GM18526 (cell line): Measurements from ENCODE around the gene CA12.

ENCODE experiments used
- POLR2A ChIP-seq: IDR thresholded peaks from 3 replicates; pipeline ENCODE4 v1.6.1; 2011; ENCODE audit not compliant: insufficient read length; ENCODE audit errors: extremely low read depth

The CA12 gene

DNA sequence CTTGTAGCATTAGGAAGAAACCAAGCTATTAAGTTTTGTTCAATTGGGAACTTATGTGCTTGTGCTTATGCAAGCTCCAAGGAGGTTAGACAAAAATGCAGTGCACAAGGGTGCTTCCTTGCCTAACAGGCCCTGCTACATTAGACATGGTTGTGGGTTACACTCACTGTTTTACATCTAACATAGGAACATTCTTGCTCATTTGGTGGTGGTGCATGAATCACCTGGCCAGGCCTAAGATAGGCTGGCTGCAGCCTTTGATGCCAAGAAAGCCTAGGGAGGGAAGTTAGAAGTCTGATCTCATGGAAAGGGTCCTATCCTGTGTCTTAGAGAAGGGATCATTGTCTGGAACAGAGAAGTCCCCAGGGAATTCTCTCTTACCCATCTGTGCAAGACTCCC is 43.5 kb downstream of the CA12 start:
- no peak for TF ChIP-seq POLR2A

DNA sequence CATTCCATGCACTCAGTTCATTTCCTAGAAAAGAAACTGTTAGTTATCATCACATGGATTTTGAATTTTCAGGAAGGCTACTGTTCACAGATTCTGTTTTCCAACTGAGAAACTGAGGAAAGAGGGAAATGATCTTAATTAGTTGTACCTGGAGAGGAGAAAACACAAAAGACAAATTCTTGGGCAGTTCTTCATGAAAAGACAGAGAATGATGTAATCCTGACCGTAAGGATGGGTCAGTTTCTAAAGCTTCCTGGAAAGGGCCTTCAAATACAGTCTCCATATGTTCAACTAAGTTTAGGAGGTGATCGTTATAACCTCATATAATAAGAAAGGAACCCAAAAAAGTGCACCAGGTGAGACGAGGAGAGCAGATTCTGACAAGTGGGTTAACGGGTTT is 44.6 kb downstream of the CA12 start:
- TF ChIP-seq POLR2A, result no peak

DNA sequence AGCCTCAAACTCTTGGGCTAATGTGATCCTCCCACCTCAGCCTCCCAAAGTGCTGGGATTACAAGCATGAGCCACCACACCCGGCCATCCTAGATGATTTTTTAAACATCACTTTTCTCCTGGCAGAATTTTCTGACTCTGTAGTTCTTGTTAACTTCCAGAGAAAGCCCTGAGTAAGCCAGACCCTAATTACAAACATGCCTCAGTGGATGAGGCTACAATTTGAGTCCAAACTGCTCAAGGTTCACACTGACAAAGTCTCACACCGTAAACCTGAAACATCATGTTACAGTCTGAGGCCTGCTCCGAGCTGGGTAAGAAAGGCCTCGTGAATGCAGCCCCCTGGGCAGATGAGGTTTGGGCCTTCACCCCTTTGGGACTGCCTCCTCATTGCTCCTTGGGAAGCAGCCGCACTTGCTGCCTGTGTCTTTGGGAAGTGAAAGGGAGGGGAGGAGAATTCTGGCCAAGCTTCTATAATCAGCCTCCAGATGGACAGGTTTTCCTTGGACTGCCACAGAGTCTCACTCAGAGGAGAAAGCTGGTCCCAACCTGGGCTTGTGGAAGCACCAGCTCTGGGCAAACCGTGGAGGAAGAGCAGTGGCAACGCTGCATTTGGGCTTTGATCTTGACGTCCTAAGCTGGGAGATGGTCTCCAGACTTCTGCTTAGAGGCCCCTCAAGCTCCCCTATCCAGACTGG is 46.0 kb downstream of the CA12 start:
- TF ChIP-seq POLR2A, result no peak

DNA sequence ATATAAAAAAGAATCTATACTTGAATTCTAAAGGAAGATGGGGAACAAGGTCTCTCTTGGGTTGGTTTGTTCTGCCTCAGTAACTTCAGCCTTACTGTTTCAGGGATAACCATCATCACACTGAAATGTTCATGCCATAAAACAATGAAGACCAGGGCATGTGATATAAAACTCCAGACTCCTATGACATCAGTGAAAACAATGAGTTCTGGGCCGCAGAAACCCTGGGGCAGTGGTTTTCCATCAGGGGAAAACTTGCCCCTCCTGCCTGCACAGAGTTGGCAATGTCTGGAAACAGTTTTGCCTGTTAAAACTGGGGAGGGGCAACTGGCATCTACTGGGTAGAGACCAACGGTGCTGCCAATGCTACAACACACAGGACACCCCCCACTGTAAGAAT is 46.8 kb downstream of the CA12 start:
- TF ChIP-seq POLR2A, result no peak

DNA sequence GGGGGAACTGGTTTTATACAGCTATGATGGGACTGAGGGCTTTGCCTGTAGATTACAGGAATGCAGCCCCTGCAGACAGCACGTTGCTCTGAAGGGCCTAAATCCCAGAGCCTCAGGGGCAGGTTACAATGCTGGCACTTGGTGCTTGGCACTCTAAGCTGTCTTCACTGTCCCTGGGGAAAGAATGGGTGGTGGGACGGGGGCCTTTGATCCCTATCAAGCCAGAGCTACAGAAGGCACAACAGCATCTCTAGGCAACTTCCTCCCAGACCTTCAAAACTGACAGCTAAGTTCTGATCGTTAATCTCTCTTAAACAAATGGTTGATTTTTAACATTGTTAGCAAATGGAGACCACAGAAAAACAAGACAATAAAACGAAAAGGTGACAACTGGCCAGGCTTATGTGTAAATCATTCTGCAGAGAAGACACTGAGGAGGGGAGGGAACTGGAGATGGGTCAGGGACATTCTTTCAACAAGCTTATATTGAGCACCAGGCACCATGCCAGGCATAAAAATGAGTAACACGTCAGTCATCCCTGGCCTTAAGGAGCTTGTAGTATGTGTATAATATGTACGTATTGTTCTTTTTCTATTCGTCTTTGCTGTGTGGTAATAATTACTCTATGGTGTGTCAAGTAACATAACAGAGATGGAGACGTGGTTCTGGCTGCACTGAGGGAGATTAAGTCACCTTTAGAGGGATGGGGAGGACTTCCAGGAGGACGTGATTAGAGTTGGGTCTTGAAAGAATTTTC is 49.1 kb downstream of the CA12 start:
- no peak for TF ChIP-seq POLR2A

DNA sequence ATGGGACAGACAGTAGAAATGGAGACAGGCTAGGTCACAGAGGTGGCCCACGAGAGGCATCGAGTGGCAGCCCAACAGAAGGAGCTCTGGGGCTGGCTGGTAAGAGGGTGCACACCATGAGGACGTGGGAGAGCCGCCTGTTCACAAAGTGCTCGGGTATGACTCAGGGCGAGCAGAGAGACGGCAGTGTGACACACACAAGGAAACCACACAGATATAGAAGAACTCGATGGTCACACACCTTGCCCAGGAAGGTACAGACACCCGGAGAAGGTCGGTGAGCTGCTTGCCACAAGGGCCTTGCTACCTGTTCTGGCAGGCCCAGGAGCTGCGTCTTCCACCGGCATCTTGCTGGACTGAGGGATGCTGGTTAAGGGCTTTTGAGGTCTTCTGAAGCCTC is 50.2 kb downstream of the CA12 start:
- no peak for TF ChIP-seq POLR2A

DNA sequence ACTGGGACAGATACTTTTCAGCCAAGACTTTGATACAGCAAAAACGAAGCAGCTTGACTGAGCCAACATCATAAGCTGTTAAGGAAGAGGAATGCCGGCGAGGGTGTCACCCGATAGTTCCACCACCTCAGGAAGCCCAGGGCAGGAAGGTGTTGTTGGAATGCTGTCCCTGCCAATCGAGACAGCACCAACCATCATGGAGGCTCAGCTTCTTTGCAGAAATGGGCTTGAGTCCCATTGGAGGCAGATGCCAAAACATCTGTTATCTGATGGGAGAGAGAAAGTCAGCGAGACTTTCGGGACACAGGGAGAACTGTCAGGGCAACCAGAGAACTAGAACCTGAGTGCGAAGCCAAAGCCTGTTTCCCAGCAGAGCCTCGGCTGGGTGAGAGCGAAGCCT is 50.7 kb downstream of the CA12 start:
- no peak for TF ChIP-seq POLR2A

DNA sequence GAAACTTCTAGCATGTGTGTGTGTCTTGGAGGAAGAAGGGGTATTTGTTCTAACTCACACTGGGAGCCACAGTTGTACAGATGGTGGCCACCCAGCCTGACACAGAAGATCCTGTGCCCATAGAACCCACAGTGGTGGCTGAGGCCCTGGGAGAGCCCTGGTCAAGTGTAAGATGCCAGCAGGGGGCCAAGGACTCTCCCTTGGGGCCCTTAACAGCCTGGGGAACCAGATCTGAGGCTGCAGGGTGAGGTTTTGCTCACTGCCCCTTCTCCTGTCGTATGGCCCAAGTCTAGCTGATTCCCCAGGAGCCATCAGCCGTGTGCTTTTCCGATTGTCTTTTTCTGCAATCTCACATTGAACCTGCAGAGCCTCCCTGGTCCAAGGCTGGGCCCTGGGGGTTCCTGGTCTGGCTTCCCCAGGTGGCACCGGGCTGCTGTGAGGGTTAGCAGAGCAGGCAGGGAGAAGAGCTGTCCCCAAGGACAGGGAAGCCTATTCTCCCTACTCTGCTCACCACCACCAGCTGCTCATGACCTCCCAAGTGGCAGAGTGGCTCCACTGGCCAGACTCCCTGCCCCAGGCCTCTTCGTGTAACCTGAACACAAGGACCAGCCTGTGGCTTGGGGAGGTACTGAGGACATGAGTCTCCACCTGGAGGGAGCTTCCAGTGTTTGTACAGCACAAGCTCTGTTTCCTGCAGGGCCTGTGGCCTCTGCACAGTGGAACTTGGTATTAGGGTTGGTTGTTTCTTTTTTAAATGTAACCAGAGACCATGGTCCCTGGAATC is 51.9 kb downstream of the CA12 start:
- no peak for TF ChIP-seq POLR2A

DNA sequence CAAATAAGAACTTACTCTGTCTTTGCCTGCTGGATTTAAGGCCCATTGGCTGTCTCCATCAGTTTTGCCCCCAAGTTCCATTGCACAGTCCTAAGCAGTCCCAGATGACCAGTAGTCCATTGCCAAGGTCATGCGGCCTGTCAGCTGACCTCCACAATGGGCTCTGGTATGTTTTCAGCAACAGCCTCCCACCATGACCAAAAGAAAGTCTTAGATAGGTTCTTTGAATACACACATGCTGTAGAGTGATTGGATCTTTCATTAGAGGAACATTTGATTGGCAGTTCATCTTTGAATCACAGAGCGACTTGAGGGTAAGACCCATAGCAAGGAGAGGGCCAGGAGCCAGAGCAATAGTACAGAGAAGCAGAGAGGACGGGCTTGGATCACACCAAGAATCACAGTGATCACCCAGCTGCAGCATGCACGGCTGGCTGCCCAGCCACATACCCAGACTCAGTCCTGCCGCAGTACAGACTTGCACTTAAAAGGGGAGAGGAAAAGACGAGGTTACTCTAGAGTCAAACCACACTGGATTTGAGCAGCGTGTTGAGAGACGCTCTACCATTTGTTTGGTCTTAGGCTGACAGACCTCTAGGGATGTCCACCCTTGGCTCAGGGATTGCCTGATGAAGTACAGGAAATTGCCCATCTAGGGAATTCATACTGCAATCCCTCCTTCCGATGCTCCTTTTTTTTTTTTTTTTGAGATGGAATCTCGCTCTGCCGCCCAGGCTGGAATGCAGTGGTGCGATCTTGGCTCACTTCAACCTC is 53.8 kb downstream of the CA12 start:
- TF ChIP-seq POLR2A, result no peak

DNA sequence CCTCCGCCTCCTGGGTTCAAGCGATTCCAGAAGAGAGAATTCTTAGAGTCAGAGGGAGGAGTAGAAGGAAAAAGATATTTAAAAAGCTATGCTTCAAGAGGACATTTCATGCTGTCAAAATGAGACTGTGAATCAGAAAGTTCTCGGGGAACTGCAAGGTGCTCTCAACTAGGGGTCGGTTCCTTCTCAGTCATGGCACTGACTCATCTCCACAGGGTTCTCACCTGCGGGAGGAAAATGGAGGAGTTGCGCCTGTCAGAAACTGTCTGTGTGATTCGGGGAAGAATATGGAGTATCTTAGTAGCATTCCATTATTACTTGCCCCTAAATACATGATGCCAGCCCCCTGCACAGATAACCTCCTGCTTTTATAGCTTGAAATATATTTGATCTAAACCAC is 56.9 kb downstream of the CA12 start:
- no peak for TF ChIP-seq POLR2A

DNA sequence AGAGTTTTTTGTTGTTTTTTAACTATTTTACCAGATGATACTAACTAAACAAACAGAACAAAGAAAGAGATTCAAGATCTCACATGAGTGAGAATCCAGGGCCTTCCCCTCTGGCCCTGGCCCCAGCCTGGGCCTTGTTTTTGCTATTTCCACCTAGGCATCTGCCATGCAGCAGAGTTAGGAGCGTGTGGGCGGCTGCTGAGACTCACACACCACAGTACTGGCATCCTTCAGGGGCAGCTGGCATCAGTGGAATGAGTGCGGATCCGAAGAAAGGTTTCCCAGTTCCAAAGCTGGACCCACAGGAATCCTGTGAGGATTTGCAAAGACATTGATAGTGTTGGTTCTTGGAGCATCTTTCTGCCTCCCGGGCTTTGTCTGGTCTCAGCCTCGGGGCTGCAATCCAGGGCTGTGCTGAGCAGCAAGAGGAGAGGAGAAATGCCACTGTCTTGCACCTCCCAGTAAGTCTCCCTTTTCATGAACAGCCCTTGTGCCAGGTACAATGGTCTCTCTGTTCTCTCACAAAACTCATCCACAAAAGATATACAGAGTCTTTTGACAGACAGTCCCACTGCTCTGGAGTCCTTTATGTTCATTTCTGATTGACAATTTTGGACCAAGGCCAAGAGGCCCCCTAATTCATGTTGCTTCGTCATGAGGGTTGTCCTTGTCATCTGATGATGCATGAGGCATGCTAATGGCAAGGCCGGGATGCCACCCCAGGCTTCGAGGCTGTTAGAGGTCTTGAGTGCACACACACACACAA is 57.7 kb downstream of the CA12 start:
- TF ChIP-seq POLR2A, result no peak

DNA sequence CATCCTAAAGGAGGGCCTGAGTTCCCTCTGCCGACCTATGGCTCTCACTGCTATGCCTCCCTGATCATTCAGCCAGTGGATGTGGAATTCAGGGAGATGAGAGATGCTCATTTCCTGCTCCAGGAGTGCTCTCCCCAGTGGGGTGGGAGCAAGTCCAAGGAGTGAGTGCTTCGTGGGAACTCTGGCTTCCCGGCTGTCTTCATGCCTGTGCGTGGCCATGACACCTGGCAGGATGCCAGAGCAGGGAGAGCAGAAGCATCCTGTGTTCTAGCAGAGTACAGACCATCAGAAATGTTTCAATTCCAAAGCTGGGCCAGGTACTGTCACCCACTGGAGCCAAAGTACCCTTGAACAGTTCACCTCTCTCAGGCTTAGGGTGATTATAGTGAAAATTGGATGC is 59.1 kb downstream of the CA12 start:
- no peak for TF ChIP-seq POLR2A

DNA sequence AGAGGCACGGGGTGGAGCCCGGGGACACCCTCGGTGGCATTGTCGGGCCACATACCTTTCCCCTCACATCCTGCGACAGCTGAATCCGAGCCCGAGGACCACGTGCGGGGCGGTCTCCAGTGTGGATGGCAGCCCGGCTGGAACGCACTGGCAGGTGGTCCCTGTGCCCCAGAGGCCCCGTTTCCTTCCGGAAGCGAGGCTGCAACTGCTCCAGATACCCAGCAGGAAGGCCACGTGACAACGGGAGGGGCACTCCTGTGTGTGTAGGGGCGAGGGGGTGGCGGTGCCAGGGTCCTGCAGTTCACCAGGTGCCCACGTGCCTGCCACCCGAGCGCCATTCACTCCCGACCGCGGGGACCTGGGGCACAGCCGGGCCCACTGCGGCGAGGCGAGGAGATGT is 60.2 kb downstream of the CA12 start:
- TF ChIP-seq POLR2A, result no peak

DNA sequence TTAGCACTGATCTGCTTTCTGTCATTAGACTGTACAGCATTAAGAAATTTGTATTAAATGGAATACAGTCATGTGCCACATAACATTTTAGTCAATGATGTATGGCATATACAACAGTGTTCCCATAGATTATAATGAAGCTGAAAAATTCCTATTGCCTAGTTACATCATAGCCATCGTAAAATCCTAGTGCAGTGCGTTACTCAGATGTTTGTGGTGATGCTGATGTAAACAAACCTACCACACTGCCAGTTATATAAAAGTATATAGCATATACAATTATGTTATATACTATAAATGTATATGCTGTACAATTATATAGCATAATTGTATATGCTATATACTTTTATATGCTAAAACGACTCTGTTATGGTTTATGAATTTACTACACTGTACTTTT is 62.6 kb downstream of the CA12 start:
- TF ChIP-seq POLR2A, result no peak

DNA sequence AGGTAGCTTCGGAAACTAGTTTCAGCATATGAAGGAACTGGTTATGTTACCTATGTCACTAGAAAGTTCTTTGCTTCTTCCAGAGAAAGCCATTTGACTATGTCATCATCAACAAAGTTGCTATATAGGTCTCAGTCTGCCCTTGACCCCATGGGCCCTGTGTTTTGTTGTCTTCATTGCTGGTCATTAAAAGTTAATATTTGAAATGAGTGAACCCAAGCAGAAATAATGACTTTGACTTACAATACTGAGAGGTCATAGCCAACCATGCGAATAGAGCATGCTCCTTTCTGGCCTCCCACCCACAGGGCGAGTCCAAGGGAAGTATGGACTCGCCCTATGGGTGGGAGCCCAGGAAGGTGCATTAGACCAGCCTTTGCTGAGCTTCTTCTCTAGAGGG is 63.3 kb downstream of the CA12 start:
- TF ChIP-seq POLR2A, result no peak
